SJCRH30 (cell line): ENCODE results near the gene BGN. TPM values are rescaled to one million over a fixed set of nuclear protein-coding genes. Genes with fewer than 3 reads are reported as not detected.

Source experiments
- total RNA-seq: library from RNA; depleted of rRNA; stranded (reverse); fragments of >200 nt; shearing (Covaris generic); gene quantifications from 2 replicates; pipeline ENCODE4 v1.2.3, GENCODE V29; 2014; rRNA removed

BGN gene
- total RNA-seq, 1 experiment from 2014 or later, result 0.16 TPM

Other genes starting within 250 kb of the BGN start
- gene PNMA6F, start 173.2 kb upstream of the BGN start, total RNA-seq, result not detected in 2 replicates
- 12.8 and 13.4 TPM in 2 replicates for gene ZNF275, start 160.8 kb upstream of the BGN start, total RNA-seq
- not detected in 2 replicates for gene PNMA6E, start 93.6 kb upstream of the BGN start, total RNA-seq
- gene ZFP92, start 83.5 kb upstream of the BGN start, total RNA-seq, result not detected in 2 replicates
- gene TREX2, start 48.9 kb upstream of the BGN start, total RNA-seq, result 0.10 and 0.67 TPM in 2 replicates
- 29.6 and 29.8 TPM in 2 replicates for gene HAUS7, start 24.4 kb upstream of the BGN start, total RNA-seq
- gene ATP2B3, start 22.7 kb downstream of the BGN start, total RNA-seq, result 0.05 and 0.06 TPM in 2 replicates
- 27.0 and 32.5 TPM in 2 replicates for gene CCNQ, start 104.2 kb downstream of the BGN start, total RNA-seq
- gene DUSP9, start 152.2 kb downstream of the BGN start, total RNA-seq, result 0.14 TPM in 1 of 2 replicates, not detected in the other
- gene PNCK, start 178.8 kb downstream of the BGN start, total RNA-seq, result not detected in 2 replicates
- 9.5 TPM in 2 replicates for gene SLC6A8, start 192.9 kb downstream of the BGN start, total RNA-seq
- 77.9 and 78.0 TPM in 2 replicates for gene BCAP31, start 229.4 kb downstream of the BGN start, total RNA-seq
- gene ABCD1, start 229.9 kb downstream of the BGN start, total RNA-seq, result 4.8 and 4.9 TPM in 2 replicates